Measurements from ENCODE around the gene ZNF571. TPM values are rescaled to one million over a fixed set of nuclear protein-coding genes. Genes with fewer than 3 reads are reported as not detected.
A peak's percentile ranks its signal among the peaks of the same experiment; 100 is the strongest.

The ZNF571 gene
- polyA plus RNA-seq, 3 donors, result 0.32 to 0.56 (median 0.39) TPM

DNA sequence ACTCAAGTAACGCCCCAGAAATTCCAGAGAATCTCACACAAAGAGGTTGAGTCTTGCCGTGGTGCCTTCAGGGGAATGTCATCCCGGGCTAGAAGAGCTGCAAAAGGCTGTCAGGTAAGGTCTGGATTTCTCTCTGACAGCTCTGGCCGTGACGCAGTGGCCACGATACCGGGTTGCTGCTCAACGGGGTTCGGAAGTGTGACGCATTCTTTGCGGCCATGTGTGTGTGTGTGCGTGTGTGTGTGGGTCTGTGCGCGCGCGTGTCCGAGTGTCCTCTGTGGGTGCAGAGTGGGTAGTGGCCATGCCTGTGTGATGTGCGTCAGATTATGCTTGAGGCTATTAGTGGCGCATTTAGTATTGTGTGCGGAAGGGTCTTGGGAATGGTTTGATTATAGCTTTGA is 390 bp upstream of the ZNF571 start:
- Mint-ChIP-seq H3K9me3 (peaks cover 25 to 68% (median 52%) of the 10 kb centered on the region in 7 donors), H3K4me1 (peaks cover 20% of the 10 kb centered on the region), H3K27ac (peak overlapping the region in 6 of 7 donors; percentile 24 to 91 (median 72)), H3K27me3 (ENCODE audit: low read depth in 3 of 3) (peaks cover 4 to 8% (median 5%) of the 10 kb centered on the region in 3 donors), H3K4me3 (peak overlapping the region; percentile 97 to 99), H3K36me3 (peaks cover 0 to 4% of the 10 kb centered on the region in 2 donors)
- peaks cover 0 to 5% of the 10 kb centered on the region in 2 donors for H3K27me3 ChIP-seq (ENCODE audit: control insufficient read depth in 2 of 2, insufficient read depth in 2 of 2, low read length in 2 of 2)
- peak overlapping the region; percentile 1 to 52 for H3K27ac ChIP-seq (ENCODE audit: low read depth in 1 of 2, low read length in 2 of 2)
- peak; percentile 9 to 47 (median 29) for DNase-seq
- 1% methylated on average over 19 of the region's 20 CpGs for WGBS (ENCODE audit: insufficient coverage)
- no peaks in the 10 kb centered on the region for H4K20me1 ChIP-seq (ENCODE audit: insufficient read depth, low read length)
- intact Hi-C loops (cut with micrococcal nuclease), result no loop called here
- TF ChIP-seq, protein P1, sequence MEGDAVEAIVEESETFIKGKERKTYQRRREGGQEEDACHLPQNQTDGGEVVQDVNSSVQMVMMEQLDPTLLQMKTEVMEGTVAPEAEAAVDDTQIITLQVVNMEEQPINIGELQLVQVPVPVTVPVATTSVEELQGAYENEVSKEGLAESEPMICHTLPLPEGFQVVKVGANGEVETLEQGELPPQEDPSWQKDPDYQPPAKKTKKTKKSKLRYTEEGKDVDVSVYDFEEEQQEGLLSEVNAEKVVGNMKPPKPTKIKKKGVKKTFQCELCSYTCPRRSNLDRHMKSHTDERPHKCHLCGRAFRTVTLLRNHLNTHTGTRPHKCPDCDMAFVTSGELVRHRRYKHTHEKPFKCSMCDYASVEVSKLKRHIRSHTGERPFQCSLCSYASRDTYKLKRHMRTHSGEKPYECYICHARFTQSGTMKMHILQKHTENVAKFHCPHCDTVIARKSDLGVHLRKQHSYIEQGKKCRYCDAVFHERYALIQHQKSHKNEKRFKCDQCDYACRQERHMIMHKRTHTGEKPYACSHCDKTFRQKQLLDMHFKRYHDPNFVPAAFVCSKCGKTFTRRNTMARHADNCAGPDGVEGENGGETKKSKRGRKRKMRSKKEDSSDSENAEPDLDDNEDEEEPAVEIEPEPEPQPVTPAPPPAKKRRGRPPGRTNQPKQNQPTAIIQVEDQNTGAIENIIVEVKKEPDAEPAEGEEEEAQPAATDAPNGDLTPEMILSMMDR (IDR thresholded peaks at IDR 0.05), result no peak
- H2AFZ ChIP-seq (ENCODE audit: insufficient read depth, low read depth, low read length, poor library complexity, severe bottlenecking), result peak overlapping the region; percentile 98
- H3K4me1 ChIP-seq (ENCODE audit: control insufficient read depth in 1 of 2, insufficient read depth in 2 of 2, low read length in 2 of 2), result peaks cover 14 to 19% of the 10 kb centered on the region in 2 donors
- H3K4me3 ChIP-seq (replicated peaks in 1 of 3; ENCODE audit: low read depth in 2 of 3, low read length in 3 of 3), result peak overlapping the region; percentile 51 to 95 (median 68)
- no peaks in the 10 kb centered on the region for H3K79me2 ChIP-seq (ENCODE audit: insufficient read depth, low read length)
- peaks cover 35 to 51% of the 10 kb centered on the region in 2 donors for H3K9me3 ChIP-seq (replicated peaks in 1 of 2; ENCODE audit: control insufficient read depth in 1 of 2, insufficient read depth in 1 of 2, low read length in 2 of 2)
- H3K36me3 ChIP-seq (replicated peaks in 1 of 2; ENCODE audit: control insufficient read depth in 1 of 2, insufficient read depth in 2 of 2, low read length in 2 of 2), result no peaks in the 10 kb centered on the region
- H3K9ac ChIP-seq (ENCODE audit: insufficient read depth, low read length, poor library complexity, severe bottlenecking), result peak overlapping the region; percentile 64
- peak overlapping the region; percentile 97 for H3K4me2 ChIP-seq (replicated peaks; ENCODE audit: extremely low read depth, low read length, poor library complexity, severe bottlenecking)

DNA sequence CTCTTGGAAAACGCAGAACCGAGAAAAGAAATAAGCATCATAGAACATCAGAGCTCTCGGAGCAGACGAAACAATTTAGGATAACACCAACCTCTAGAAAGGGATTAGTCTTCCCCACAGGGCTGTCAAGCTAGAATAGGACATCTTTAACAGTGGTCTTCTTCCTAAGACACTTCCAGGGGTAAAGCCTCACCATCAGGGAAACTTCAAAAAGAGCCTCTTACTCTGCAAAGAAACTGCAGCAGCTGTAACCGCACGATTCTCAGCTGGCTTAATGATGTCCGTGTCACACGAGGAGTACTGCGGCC is 642 bp downstream of the ZNF571 start:
- intact Hi-C loops (cut with micrococcal nuclease), result no loop called here
- H3K4me1 Mint-ChIP-seq, result peaks cover 20% of the 10 kb centered on the region
- Histone ChIP-seq H3K4me3 (replicated peaks in 1 of 3; ENCODE audit: low read depth in 2 of 3, low read length in 3 of 3) (peak overlapping the region; percentile 51 to 95 (median 68)), H3K9me3 (replicated peaks in 1 of 2; ENCODE audit: control insufficient read depth in 1 of 2, insufficient read depth in 1 of 2, low read length in 2 of 2) (peaks cover 41 to 56% of the 10 kb centered on the region in 2 donors), H3K4me1 (ENCODE audit: control insufficient read depth in 1 of 2, insufficient read depth in 2 of 2, low read length in 2 of 2) (peaks cover 14 to 19% of the 10 kb centered on the region in 2 donors), H3K9ac (ENCODE audit: insufficient read depth, low read length, poor library complexity, severe bottlenecking) (peak overlapping the region; percentile 64), H3K79me2 (ENCODE audit: insufficient read depth, low read length) (no peaks in the 10 kb centered on the region), H4K20me1 (ENCODE audit: insufficient read depth, low read length) (no peaks in the 10 kb centered on the region), H3K27me3 (ENCODE audit: control insufficient read depth in 2 of 2, insufficient read depth in 2 of 2, low read length in 2 of 2) (peaks cover 0 to 5% of the 10 kb centered on the region in 2 donors), H3K27ac (ENCODE audit: low read depth in 1 of 2, low read length in 2 of 2) (peak overlapping the region in 1 of 2 donors; percentile 52), H3K4me2 (replicated peaks; ENCODE audit: extremely low read depth, low read length, poor library complexity, severe bottlenecking) (peak overlapping the region; percentile 97), H3K36me3 (replicated peaks in 1 of 2; ENCODE audit: control insufficient read depth in 1 of 2, insufficient read depth in 2 of 2, low read length in 2 of 2) (no peaks in the 10 kb centered on the region), H2AFZ (ENCODE audit: insufficient read depth, low read depth, low read length, poor library complexity, severe bottlenecking) (peak overlapping the region; percentile 98)
- TF ChIP-seq, protein P1 (IDR thresholded peaks at IDR 0.05), result no peak
- no peak for DNase-seq
- H3K36me3 Mint-ChIP-seq, result peaks cover 0 to 4% of the 10 kb centered on the region in 2 donors
- 0% methylated on average over 7 of the region's 9 CpGs for WGBS (ENCODE audit: insufficient coverage)
- peak overlapping the region in 1 of 7 donors; percentile 91 for H3K27ac Mint-ChIP-seq
- H3K27me3 Mint-ChIP-seq (ENCODE audit: low read depth in 3 of 3), result peaks cover 4 to 8% (median 5%) of the 10 kb centered on the region in 3 donors
- peak overlapping the region; percentile 97 to 99 for H3K4me3 Mint-ChIP-seq
- peaks cover 25 to 74% (median 59%) of the 10 kb centered on the region in 7 donors for H3K9me3 Mint-ChIP-seq
